ENCODE measurements around the gene CHMP1A.

Gene CHMP1A

GRCh38 chr16:89621698-89622409 is 35.7 kb downstream of the CHMP1A start:
- DNase-seq: no peak

GRCh38 chr16:89621136-89621697 is 36.3 kb downstream of the CHMP1A start:
- no peak for DNase-seq

- no peak for DNase-seq
Measured at GRCh38 chr16:89620406-89620841, 37.1 kb downstream of the CHMP1A start.

- no peak for DNase-seq
Measured at GRCh38 chr16:89619840-89620239, 37.7 kb downstream of the CHMP1A start.

- no peak for DNase-seq
Measured at GRCh38 chr16:89618109-89618998, 39.2 kb downstream of the CHMP1A start.

GRCh38 chr16:89617036-89617435 is 40.5 kb downstream of the CHMP1A start:
- DNase-seq: no peak

GRCh38 chr16:89616623-89617022 is 40.9 kb downstream of the CHMP1A start:
- DNase-seq: peak; percentile 27 to 37

GRCh38 chr16:89615596-89616090 is 41.9 kb downstream of the CHMP1A start:
- peak; percentile 21 to 35 for DNase-seq

GRCh38 chr16:89615176-89615575 is 42.3 kb downstream of the CHMP1A start:
- no peak for DNase-seq

- no peak for DNase-seq
Measured at GRCh38 chr16:89613954-89614459, 43.5 kb downstream of the CHMP1A start.

- DNase-seq: no peak
Measured at GRCh38 chr16:89613231-89613953, 44.1 kb downstream of the CHMP1A start, which contains the start of gene DPEP1. Gene DPEP1, plus strand, starts transcription at chr16:89613642. Its CDS starts 16,769 bp downstream, at chr16:89630411.

- no peak for DNase-seq
Measured at GRCh38 chr16:89612415-89613166, 44.9 kb downstream of the CHMP1A start.

GRCh38 chr16:89610108-89610453 is 47.4 kb downstream of the CHMP1A start:
- DNase-seq: no peak

- DNase-seq: no peak
Measured at GRCh38 chr16:89607937-89608740, 49.4 kb downstream of the CHMP1A start.

- DNase-seq: no peak
Measured at GRCh38 chr16:89607453-89607852, 50.1 kb downstream of the CHMP1A start.

GRCh38 chr16:89606006-89606405 is 51.5 kb downstream of the CHMP1A start:
- DNase-seq: no peak

- DNase-seq: no peak
Measured at GRCh38 chr16:89605186-89605970, 52.1 kb downstream of the CHMP1A start.

GRCh38 chr16:89604764-89605163 is 52.7 kb downstream of the CHMP1A start:
- DNase-seq: no peak

GRCh38 chr16:89602952-89603590 is 54.4 kb downstream of the CHMP1A start:
- DNase-seq: no peak

Data from CD4-positive, alpha-beta T cell treated with Interleukin-1 beta for 1 hour (primary cell).